K562 (cell line): ENCODE measurements around the gene PELI3.

Experiments
- EZH2 ChIP-seq: IDR thresholded peaks from 2 replicates; pipeline ENCODE4 v1.6.1; 2012; ENCODE audit warnings: low read depth, mild to moderate bottlenecking, inconsistent platforms, low read length, borderline replicate concordance
- POLR2AphosphoS5 ChIP-seq: IDR thresholded peaks from 2 replicates; pipeline ENCODE4 v1.6.1; 2011; ENCODE audit warnings: mild to moderate bottlenecking, low read depth, low read length, moderate library complexity; ENCODE audit not compliant: control insufficient read depth, insufficient read depth
- SETDB1 ChIP-seq: IDR thresholded peaks from one replicate; pipeline ENCODE4 v1.6.1; 2012; ENCODE audit warnings: low read length, control low read depth, inconsistent platforms
- SMAD1 ChIP-seq: fragments of 150-350 bp; IDR thresholded peaks from 2 replicates; pipeline ENCODE4 v1.6.1; 2014; ENCODE audit warnings: low read length, low read depth; ENCODE audit not compliant: partially characterized antibody
- TBL1XR1 ChIP-seq, 2 experiments: IDR thresholded peaks; 2 replicates each; pipeline ENCODE4 v1.6.1; 2012; ENCODE audit warnings: improper control_type of control experiment in 2 of 2, low read length in 2 of 2, mild to moderate bottlenecking in 1 of 2
- ZBTB33 ChIP-seq: sonication (generic); formaldehyde crosslinking; IDR thresholded peaks from 2 replicates; pipeline ENCODE4 v1.8.1; 2023; ENCODE audit warnings: mild to moderate bottlenecking, missing genetic modification reagents
- ZNF311 ChIP-seq: fragments of 250-450 bp; sonication (Bioruptor Pico); IDR thresholded peaks from 2 replicates; pipeline ENCODE4 v1.4.0; 2020; ENCODE audit warnings: mild to moderate bottlenecking, moderate library complexity
- TF ChIP-seq, protein P1 (sequence below): fragments of 250-450 bp; sonication (Bioruptor Pico); IDR thresholded peaks from 2 replicates; pipeline ENCODE4 v1.4.0; 2020

DNA sequence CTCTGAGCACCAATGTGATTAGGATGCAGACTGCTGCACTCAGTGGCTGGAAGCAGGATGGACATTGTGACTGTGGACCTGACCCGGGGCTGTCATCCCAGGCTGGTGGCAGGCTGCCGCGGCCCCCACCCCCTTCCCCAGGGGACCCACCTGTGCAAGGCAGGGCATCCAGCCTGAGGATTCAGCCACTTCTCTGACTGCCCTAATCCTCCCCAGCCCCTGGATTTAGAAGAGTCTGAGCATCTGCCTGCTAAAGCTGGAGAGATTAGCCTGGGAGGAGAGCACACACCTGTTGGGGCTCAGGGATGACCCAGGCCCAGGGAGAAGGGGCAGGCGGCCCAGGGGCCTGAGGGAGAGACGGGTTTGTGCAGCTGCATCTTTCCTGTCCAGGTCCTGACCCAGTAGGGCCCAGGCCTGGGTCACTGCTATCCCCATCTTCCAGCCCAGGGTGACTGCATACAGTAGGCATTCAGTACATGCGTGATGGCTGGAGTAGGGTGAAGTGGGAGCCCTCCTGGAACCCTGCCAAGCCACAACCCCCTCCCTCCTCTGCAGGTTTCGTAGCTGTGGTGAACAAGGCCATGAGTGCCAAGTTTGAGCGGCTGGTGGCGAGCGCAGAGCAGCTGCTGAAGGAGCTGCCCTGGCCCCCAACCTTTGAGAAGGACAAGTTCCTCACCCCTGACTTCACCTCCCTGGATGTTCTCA lies 25.6 kb downstream of the PELI3 start:
- TF ChIP-seq SETDB1: no peak
- TF ChIP-seq POLR2AphosphoS5: no peak
- TF ChIP-seq TBL1XR1 (IDR thresholded peaks at IDR 0.05; ENCODE audit: low read length in 2 of 2): no peak
- TF ChIP-seq, protein P1, sequence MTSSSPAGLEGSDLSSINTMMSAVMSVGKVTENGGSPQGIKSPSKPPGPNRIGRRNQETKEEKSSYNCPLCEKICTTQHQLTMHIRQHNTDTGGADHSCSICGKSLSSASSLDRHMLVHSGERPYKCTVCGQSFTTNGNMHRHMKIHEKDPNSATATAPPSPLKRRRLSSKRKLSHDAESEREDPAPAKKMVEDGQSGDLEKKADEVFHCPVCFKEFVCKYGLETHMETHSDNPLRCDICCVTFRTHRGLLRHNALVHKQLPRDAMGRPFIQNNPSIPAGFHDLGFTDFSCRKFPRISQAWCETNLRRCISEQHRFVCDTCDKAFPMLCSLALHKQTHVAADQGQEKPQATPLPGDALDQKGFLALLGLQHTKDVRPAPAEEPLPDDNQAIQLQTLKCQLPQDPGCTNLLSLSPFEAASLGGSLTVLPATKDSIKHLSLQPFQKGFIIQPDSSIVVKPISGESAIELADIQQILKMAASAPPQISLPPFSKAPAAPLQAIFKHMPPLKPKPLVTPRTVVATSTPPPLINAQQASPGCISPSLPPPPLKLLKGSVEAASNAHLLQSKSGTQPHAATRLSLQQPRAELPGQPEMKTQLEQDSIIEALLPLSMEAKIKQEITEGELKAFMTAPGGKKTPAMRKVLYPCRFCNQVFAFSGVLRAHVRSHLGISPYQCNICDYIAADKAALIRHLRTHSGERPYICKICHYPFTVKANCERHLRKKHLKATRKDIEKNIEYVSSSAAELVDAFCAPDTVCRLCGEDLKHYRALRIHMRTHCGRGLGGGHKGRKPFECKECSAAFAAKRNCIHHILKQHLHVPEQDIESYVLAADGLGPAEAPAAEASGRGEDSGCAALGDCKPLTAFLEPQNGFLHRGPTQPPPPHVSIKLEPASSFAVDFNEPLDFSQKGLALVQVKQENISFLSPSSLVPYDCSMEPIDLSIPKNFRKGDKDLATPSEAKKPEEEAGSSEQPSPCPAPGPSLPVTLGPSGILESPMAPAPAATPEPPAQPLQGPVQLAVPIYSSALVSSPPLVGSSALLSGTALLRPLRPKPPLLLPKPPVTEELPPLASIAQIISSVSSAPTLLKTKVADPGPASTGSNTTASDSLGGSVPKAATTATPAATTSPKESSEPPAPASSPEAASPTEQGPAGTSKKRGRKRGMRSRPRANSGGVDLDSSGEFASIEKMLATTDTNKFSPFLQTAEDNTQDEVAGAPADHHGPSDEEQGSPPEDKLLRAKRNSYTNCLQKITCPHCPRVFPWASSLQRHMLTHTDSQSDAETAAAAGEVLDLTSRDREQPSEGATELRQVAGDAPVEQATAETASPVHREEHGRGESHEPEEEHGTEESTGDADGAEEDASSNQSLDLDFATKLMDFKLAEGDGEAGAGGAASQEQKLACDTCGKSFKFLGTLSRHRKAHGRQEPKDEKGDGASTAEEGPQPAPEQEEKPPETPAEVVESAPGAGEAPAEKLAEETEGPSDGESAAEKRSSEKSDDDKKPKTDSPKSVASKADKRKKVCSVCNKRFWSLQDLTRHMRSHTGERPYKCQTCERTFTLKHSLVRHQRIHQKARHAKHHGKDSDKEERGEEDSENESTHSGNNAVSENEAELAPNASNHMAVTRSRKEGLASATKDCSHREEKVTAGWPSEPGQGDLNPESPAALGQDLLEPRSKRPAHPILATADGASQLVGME: no peak
- TF ChIP-seq SMAD1: no peak
- TF ChIP-seq EZH2: no peak
- no peak for TF ChIP-seq ZNF311 (CRISPR knock-in tag)
- TF ChIP-seq ZBTB33: no peak
